Heart right ventricle (tissue), 16 donors: ENCODE results near the gene HNRNPM. TPM values are rescaled to one million over a fixed set of nuclear protein-coding genes. Genes with fewer than 3 reads are reported as not detected.

Experiments used
- ATAC-seq, 8 donors: fragments of 200-7000 bp; cut with Tn5 transposase; one replicate each; pipeline ENCODE4 v1.9.1; 2020; ENCODE audit warnings: mild to moderate bottlenecking in 8 of 8, moderate library complexity in 8 of 8, moderate number of reproducible peaks in 1 of 8
- DNase-seq, 2 donors: peaks; one replicate each; pipeline ENCODE4 v3.0.0-alpha.2; 2020
- H3K27ac ChIP-seq, 10 donors: fragments of 200-600 bp; sonication (generic) in 2 of 10; one replicate each; pipeline versions ENCODE4 v1.5.0 to v1.8.0; 2020 to 2022; ENCODE audit warnings: mild to moderate bottlenecking in 3 of 10
- H3K27me3 ChIP-seq, 7 donors: fragments of 200-600 bp; one replicate each; pipeline ENCODE4 v1.8.0; 2021 to 2022; ENCODE audit warnings: mild to moderate bottlenecking in 2 of 7
- H3K36me3 ChIP-seq, 9 donors: fragments of 200-600 bp; sonication (generic) in 1 of 9; one replicate each; pipeline versions ENCODE4 v1.5.0 to v1.8.0; 2020 to 2022; ENCODE audit warnings: mild to moderate bottlenecking in 2 of 9
- H3K4me1 ChIP-seq, 9 donors: fragments of 200-600 bp; sonication (generic) in 1 of 9; one replicate each; pipeline versions ENCODE4 v1.5.0 to v1.8.0; 2020 to 2022; ENCODE audit warnings: mild to moderate bottlenecking in 4 of 9
- H3K4me3 ChIP-seq, 10 donors: fragments of 200-600 bp; sonication (generic) in 2 of 10; one replicate each; pipeline versions ENCODE4 v1.5.0 to v1.8.0; 2020 to 2022; ENCODE audit warnings: mild to moderate bottlenecking in 7 of 10, moderate library complexity in 2 of 10
- H3K9me3 ChIP-seq, 11 donors: fragments of 200-600 bp in 10 of 11; sonication (generic) in 2 of 11; one replicate each; pipeline versions ENCODE4 v1.5.0 to v1.8.0; 2013 to 2022; ENCODE audit warnings: mild to moderate bottlenecking in 2 of 11, control low read depth in 1 of 11, moderate library complexity in 1 of 11
- WGBS, 2 donors: extraction: QIAGEN DNeasy Blood & Tissue Kit; methylation state at CpG; one replicate each; pipeline ENCODE4 v1.1.7; 2013; ENCODE audit warnings: inconsistent platforms in 1 of 2; 5-methylcytosine and 5-hydroxymethylcytosine counted together
- intact Hi-C, 10 donors: fragments of 100-400 bp; cut with DNase I; formaldehyde crosslinking; loops; one replicate each; pipeline versions ENCODE4 v1.11.1 to v1.14.2; 2022
- polyA plus RNA-seq, 2 donors: library from polyadenylated mRNA; stranded (reverse); fragments of 200-250 nt; gene quantifications; one replicate each; pipeline ENCODE4 v1.2.3, GENCODE V29; 2013
- total RNA-seq, 10 donors: library from RNA; stranded (reverse); fragmentation: NEBNext Ultra II Directional in 3 of 10; extraction: Animal tissue kit (Norgen Biotek cat#: 25700) in 3 of 10; gene quantifications; one replicate each; pipeline versions ENCODE4 v1.2.1 to v1.2.4, GENCODE V29; 2021 to 2023
- TF ChIP-seq, protein P1 (sequence below), 9 donors: fragments of 200-600 bp; sonication (generic) in 2 of 9; IDR thresholded peaks; one replicate each; pipeline versions ENCODE4 v1.5.0 to v1.8.0; 2021 to 2022; ENCODE audit warnings: antibody characterized with exemption in 9 of 9, mild to moderate bottlenecking in 5 of 9, moderate library complexity in 1 of 9
- donor health status: Arrhythmogenic right ventricular cardiomyopathy.
- donor health status: ischemic (EF 13 %, LVEDD 7.1; RV severe dilation, severe dysfunction).
- donor health status: healthy with polysubstance abuse.
- donor health status: DM: no; HTN: yes; CAD: no.
- donor health status: DM: no; HTN: no; CAD: no.
- donor health status: ischemic (EF 25% LVEDD 6.9; RV normal size, moderate dysfunction).
- donor health status: ischemic (EF 25% LVEDD 5.7; RV mildly dilated, moderate dysfunction).
- donor health status: healthy.
- donor health status: DM: yes; HTN: yes; CAD: no.
- donor health status: Ischemic cardiomyopathy.
- donor health status: ischemic (EF 35%, LVEDD 5.7; RV mildly dilated, moderate dysfunction).
- donor health status: nonischemic (EF 11% LVEDD 7.7; RV severe dilation, severe dysfunction).
- donor health status: DM: yes; HTN: yes; CAD: no.
- donor health status: PGD.
- donor health status: ischemic (EF 29% LVEDD 5.4; RV normal size, mild dysfunction).
- donor health status: nonischemic (EF 23%, LVEDD 6.1; RV moderate dilation, normal function).

The HNRNPM gene
- total and polyA plus RNA-seq, 12 donors: 48.5 to 127 (median 93.9) TPM

DNA sequence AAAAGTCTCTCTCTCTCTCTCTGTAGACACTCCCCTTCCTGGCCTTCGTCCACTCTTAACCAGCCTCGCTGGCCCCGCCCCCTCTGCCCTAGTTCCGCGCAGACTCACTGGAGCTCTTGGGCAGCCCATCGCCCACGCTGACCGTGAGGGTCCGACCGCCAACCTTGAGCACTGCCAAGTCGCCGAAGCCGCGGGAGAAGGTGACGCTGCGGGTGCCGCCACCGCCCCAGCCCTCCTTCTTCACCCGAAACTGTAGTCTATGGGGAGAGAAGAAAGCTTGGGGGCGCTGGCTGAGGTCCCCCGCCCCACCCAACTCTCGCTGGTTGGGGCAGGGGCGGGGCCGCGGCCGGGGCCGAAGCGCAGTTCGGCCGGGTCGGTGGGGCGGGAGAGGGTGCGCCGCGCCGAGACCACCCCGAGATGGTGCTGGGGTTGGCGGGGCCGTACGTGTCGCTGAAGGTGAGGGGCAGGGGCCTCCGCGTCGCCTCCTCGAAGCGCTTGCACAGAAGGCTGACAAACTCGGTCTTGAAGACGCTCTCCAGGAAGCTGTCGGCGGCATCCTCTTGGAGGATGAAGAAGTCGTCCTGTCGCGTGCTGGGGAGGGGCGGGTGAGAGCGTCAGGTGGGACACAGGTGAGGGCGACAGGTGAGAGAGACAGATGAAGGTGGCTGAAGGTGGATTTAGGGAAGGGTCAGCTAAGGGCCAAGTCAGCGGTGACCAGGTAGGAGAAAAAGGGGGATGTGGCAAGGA is 81.7 kb downstream of the HNRNPM start:
- Histone ChIP-seq H3K27me3 (no peaks in the 10 kb centered on the region), H3K36me3 (peaks cover 0 to 100% (median 0%) of the 10 kb centered on the region in 9 donors), H3K27ac (peak overlapping the region; percentile 60 to 94 (median 90)), H3K9me3 (no peaks in the 10 kb centered on the region), H3K4me3 (peak overlapping the region; percentile 68 to 95 (median 79)), H3K4me1 (peaks cover 0 to 18% (median 6%) of the 10 kb centered on the region in 9 donors)
- 7 to 9% methylated on average over 57 of the region's 57 CpGs for WGBS, 2 donors
- TF ChIP-seq, protein P1, sequence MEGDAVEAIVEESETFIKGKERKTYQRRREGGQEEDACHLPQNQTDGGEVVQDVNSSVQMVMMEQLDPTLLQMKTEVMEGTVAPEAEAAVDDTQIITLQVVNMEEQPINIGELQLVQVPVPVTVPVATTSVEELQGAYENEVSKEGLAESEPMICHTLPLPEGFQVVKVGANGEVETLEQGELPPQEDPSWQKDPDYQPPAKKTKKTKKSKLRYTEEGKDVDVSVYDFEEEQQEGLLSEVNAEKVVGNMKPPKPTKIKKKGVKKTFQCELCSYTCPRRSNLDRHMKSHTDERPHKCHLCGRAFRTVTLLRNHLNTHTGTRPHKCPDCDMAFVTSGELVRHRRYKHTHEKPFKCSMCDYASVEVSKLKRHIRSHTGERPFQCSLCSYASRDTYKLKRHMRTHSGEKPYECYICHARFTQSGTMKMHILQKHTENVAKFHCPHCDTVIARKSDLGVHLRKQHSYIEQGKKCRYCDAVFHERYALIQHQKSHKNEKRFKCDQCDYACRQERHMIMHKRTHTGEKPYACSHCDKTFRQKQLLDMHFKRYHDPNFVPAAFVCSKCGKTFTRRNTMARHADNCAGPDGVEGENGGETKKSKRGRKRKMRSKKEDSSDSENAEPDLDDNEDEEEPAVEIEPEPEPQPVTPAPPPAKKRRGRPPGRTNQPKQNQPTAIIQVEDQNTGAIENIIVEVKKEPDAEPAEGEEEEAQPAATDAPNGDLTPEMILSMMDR (IDR thresholded peaks at IDR 0.05): no peak
- peak; percentile 77 to 92 (median 84) for ATAC-seq
- intact Hi-C loops: loop anchor here in 2 of 10 donors (5.0 to 10.0 kb wide), 3 partner anchors 48 to 308 kb away; partner anchors contain the start of genes MYO1F (in 2 of the 2), MBD3L1 (in 1 of the 2) and ZNF558 (in 1 of the 2)
- peak; percentile 91 to 94 for DNase-seq

DNA sequence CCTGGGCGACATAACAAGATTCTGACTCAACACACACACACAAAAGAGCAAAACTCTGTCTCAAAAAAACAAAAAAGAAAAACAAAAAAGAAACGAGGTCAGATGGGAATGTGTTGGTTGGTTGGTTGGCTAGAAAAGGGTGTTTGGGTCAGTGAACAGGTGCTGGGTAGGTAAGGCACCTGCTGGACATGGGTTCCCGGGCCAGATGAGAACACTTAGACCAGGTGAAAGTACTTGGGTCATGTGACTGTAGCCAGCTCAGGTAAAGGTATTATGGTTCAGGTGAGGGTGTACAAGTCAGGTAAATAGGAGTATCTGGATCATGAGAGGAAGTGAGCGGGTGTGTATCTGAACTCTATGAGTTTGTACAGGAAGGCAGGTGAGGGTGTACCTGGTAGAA is 83.7 kb downstream of the HNRNPM start:
- intact Hi-C loops: loop anchor here in 2 of 10 donors (5.0 to 10.0 kb wide), 3 partner anchors 46 to 306 kb away; partner anchors contain the start of genes MYO1F (in 2 of the 2), MBD3L1 (in 1 of the 2) and ZNF558 (in 1 of the 2)
- DNase-seq: no peak
- TF ChIP-seq, protein P1 (IDR thresholded peaks at IDR 0.05): no peak
- no peak overlapping the region for H3K27ac ChIP-seq
- H3K27me3 ChIP-seq: no peaks in the 10 kb centered on the region
- no peak for ATAC-seq
- WGBS, 2 donors: 68 to 83% methylated on average over 4 of the region's 4 CpGs
- H3K36me3 ChIP-seq: peaks cover 0 to 98% (median 0%) of the 10 kb centered on the region in 9 donors
- H3K4me3 ChIP-seq: no peak overlapping the region
- no peaks in the 10 kb centered on the region for H3K9me3 ChIP-seq
- H3K4me1 ChIP-seq: peaks cover 0 to 18% (median 6%) of the 10 kb centered on the region in 9 donors

DNA sequence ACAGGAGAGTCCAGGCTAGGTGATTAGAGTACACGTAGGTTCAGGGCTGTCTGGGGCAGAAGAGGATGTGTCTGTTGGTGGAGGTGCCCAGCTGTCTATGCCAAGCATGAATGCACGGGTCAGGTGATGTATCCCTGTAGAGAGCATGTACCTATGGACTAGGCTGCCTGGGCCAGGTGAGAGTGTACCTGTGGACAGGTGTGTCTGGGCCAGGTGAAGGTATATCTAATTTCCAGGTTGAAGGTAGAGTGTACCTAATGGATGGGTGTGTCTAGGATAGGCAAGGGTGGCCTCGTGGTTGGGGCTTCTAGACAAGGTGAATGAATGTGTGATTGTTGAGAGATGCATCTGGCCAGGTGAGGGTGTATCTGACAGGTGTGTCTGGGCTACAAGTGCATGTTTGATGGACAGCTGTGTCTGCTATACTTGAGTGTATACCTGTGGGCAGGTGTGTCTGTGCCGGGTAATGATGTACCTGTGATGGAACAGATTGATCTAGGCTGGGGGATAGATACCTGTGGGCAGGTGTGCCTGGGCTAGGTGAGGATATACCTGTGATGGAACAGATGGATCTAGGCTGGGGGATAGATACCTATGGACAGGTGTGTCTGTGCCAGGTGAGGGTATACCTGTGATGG is 84.7 kb downstream of the HNRNPM start:
- no peaks in the 10 kb centered on the region for H3K9me3 ChIP-seq
- ATAC-seq (no peak), DNase-seq (no peak)
- no peaks in the 10 kb centered on the region for H3K27me3 ChIP-seq
- H3K36me3 ChIP-seq: peaks cover 0 to 96% (median 0%) of the 10 kb centered on the region in 9 donors
- TF ChIP-seq, protein P1 (IDR thresholded peaks at IDR 0.05): no peak
- intact Hi-C loops: loop anchor here in 2 of 10 donors (5.0 to 10.0 kb wide), 3 partner anchors 45 to 305 kb away; partner anchors contain the start of genes MYO1F (in 2 of the 2), MBD3L1 (in 1 of the 2) and ZNF558 (in 1 of the 2)
- 90 to 96% methylated on average over 4 of the region's 4 CpGs for WGBS, 2 donors
- peaks cover 0 to 18% (median 6%) of the 10 kb centered on the region in 9 donors for H3K4me1 ChIP-seq
- no peak overlapping the region for H3K27ac ChIP-seq
- no peak overlapping the region for H3K4me3 ChIP-seq

DNA sequence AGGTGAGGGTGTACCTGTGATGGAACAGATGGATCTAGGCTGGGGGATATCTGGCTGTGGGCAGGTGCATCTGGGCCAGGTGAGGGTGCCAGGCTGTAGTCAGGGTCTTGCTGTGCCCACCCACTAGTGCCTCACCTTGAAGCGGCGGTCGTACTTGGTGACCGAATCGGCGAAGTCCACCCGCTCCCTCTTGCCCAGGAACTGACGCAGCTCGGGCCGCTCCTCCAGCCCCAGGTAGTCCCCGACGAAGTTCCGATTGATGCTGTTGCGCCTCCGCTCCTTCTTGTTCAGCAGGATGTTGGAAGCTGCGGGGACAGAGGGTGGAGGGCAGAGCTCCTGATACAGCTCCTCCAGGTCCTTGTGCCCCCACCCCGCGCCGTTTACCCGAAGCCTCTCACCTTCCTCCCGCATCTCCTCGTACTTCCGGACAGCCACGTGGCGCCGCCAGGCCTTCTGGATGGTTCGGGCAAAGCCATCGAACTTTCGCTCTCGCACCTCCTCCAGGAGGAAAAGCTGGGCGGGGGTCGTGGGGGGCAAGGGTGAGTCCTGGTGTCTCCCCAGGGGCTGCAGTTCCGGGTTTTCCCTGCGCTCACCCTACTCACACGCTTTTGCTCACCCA is 85.4 kb downstream of the HNRNPM start:
- TF ChIP-seq, protein P1 (IDR thresholded peaks at IDR 0.05): no peak
- no peak for ATAC-seq

More for the DNA sequence above, 85.4 kb downstream of the HNRNPM start:
- H3K4me1 ChIP-seq: peaks cover 0 to 13% (median 6%) of the 10 kb centered on the region in 9 donors
- peaks cover 0 to 96% (median 0%) of the 10 kb centered on the region in 9 donors for H3K36me3 ChIP-seq
- intact Hi-C loops: no loop called here
- H3K9me3 ChIP-seq: no peaks in the 10 kb centered on the region
- 94 to 97% methylated on average over 35 of the region's 35 CpGs for WGBS, 2 donors
- no peaks in the 10 kb centered on the region for H3K27me3 ChIP-seq
- no peak overlapping the region for H3K4me3 ChIP-seq
- H3K27ac ChIP-seq: no peak overlapping the region
- DNase-seq: no peak
